Eye (tissue), 1 donor: Measurements from ENCODE around the gene USP37.

ENCODE experiments used
- DNase-seq: peaks from one replicate; pipeline ENCODE4 v3.0.0-alpha.2; 2015

USP37 gene

DNA sequence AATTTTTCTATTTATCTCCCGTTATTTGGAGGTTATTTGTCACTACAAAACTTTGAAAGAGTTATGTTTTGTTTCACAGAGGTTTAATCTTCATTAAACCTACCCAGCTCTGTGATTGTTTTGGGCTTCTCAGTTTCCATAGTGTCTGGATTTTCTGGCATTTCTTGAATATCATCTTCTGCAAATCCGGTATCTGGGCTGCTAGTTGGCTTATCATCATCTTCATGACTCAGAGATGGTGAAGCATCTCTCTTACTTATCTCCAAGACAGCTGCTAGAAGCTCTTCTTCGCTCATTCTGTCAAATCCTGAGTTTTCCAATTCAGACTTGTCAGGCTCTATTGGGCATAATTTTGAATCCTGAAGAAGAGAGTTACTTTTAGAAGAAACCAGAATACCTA is 93.6 kb downstream of the USP37 start:
- no peak for DNase-seq

DNA sequence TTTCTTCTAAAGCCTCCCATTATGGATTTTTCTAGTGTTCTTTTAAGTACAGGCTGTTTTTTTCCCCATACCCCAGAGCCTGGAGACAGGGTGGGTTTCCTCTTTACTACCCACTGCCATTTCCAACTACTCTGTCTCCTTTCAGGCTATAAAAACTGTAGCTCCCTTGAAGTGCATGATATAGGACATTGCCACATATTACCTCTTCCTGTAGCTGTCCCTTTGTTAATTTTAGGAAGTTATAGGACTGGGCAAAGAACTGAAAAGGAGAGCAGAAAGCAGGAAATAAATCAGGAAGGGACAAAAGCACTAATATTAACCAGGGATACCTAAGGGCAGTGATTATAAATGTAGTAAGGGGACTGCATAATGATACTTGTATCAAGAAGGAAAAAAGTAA is 95.2 kb downstream of the USP37 start:
- DNase-seq, result no peak

DNA sequence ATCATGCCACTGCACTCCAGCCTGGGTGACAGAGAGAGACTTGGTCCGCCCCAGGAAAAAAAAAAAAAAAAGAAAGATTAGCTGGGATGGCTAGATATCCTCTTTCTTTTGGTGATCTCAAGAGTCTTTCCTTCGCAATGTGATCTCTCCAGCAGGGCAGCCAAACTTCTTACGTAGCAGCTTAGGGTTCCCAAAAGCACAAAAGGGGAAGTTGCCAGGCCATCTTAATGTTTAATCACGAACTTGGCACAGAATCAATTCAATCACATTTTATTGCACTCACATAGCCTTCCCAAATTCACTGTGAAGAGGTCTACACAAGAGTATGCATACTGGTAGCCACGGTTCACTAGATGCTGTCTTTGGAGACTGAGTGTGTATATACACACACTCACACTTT is 96.2 kb downstream of the USP37 start:
- no peak for DNase-seq

DNA sequence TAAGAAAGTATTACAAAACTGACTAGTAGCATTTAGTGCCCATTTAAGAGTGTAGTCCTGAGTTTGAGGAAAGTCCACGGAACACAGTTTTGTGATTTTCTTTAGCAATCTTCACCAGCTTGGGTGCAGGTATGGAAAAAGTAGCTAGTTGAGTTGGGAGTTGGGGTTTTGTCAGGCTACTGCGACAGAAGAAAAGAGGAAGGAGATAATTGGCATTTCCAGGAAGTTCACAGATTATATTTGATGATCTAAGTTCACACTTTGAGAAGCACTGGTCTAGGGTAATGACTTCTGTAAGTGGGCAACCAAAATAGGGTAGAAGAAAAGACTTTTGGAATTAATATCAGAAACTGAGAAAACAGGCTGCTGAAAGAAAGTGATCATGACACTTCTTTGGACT is 97.1 kb downstream of the USP37 start:
- DNase-seq, result no peak

DNA sequence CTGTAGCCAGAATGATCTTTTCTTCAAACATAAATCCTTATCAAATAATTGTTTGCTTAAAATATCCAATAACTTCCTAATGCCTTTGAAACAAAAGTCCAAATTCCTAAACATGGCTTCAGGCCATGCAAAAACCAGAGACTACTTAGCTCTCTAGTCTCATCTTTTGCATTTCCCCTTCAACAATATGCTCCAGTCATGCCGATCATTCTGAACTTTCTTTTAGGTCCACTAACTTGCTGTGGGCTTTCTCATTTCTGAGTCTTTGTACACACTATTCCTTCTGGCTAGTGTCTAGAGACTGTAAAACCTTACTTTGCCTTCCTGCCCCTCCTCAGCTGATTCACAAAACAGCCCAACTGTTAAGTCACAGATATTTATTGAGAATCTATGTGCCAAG is 97.7 kb downstream of the USP37 start:
- DNase-seq, result no peak

DNA sequence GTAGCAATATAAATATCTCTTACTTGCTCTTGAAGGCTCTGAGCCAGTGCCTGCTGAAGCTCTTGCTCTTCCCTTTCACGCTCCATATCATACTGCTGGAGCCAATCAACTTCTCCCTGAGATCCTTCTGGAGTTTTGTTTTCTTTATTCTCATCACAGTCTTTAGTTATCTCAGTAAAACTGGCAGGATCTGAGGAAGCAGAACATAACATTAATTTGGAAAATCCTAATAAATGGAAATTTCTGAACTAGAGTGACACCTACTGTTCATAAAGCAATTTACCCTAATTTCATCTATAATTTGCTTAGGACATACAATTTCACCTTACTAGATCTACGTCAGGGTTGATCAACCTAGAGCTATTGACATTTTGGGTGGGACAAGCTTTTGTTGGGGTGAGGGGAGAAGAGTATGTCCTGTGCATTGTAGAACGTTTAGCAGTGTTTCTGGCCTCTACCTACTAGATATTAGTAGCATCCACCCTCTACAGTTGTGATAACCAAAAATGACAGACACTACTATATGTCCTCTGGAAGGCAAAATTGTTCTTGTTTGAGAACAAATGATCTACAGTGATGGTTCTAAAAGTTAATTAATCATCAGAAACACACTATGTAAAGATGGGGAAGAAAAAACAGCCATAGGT is 102.0 kb downstream of the USP37 start:
- DNase-seq, result peak; percentile 45

DNA sequence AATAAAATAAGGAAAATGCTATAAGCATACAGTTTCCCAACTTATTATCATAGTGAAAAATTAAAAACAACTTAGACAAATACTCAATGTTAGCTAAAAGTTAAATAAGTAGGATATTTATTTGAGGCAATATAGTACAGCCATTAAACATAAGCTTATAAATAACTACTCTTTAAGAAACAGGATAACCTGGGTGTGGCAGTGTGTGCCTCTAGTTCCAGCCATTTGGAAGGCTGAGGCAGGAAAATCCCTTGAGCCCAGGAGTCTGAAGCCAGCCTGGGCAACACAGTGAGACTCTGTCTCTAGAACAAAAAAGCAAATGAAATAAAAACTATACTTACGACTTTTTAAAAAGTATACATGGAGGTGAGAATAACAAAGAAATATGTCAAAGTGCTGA is 109.6 kb downstream of the USP37 start:
- DNase-seq, result no peak

DNA sequence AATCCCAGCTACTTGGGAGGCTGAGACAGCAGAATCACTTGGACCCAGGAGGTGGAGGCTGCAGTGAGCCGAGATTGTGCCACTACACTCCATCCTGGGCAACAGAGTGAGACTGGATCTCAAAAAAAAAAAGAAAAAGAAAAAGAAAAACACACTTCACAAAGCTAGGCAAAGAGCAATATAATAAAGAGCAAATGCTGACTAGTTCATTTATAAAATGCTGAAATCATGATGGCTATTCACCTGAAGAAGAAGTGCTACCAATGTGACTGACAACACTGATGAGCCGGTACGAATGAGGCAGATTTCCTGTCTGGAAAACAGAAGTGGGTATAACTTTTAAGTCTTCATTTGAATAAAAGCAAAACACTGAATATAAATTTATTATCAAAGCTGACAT is 111.3 kb downstream of the USP37 start:
- no peak for DNase-seq

DNA sequence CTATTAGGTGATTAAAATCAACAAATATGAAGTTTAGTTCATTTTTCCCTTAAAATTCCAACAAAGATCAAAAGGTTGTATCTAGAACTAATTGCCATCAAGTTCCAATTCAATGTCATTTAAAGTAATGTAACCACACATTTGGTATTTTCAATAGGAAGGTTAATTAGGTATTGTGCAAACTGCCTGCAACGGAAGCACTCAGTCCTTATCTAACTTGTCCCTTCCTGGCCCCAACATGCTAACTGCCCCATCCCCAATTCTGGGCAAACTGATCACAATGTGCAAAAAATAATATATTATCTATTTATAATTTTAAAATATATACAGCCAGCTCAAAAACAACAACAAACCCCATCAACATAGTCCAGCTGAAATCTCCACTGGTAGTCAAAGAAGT is 116.1 kb downstream of the USP37 start:
- DNase-seq, result no peak

DNA sequence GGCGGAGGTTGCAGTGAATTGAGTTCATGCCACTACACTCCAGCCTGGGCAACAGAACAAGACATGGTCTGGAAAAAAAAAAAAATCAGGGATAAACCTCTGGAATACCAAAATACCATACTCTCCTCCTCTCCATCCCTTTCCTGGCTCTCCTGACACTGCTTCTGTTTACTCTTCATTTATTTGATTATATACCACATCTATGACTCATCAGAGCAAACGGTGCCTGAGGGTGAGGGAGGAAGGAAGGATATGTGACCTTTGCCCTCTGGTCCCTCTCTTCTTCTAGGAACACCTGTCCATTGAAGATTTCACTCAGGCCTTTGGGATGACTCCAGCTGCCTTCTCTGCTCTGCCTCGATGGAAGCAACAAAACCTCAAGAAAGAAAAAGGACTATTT is 119.2 kb downstream of the USP37 start:
- no peak for DNase-seq

DNA sequence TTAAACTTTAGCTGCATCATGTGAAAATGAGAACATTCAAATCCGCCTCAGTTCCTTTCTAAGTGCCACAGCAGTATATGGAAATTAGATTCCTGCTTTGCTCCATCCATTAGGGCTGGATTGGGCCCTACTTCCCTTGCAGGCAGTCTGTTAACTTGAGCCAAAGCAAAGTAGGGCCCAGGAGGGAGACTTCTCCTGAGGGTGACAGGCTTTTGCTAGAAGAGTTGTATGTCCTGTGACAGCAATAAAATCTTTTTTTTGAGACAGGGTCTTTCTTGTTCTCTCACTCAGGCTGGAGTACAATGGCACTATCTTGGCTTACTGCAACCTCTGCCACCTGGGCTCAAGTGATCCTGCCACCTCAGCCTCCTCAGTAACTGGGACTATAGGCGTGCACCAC is 121.1 kb downstream of the USP37 start:
- no peak for DNase-seq

DNA sequence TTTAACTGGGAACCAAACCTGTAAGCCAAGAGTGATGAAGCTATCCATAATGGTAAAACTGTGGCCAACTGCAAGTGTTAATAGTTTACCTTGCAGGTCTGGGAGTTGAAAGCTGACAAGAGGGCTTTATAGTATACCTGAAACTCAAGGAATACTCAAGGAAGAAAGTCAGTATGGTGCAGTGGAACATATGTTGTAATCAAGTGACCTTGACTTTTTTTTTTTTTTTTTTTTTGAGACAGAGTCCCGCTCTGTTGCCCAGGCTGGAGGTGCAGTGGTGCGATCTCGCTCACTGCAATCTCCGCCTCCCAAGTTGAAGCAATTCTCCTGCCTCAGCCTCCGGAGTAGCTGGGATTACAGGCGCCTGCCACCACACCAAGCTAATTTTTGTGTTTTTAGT is 121.6 kb downstream of the USP37 start:
- no peak for DNase-seq

DNA sequence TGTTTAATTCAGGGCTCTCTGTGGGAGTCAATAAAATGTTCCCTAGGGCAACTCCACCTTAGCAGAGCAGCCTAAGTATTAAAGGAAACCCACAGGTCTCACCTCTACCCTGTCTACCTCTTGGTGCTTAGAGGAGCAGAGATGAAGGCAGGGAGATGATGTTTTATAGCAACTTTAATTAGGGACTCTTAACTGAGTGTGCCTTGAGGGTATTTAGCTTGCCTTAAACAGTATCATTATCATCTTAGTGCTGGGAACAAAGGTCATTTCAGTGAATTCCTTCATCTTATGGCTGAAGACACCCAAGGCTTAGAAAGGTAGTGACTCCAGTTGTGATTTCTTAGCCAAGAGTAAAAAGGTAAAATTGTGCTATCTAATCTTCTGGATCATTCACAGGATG is 122.5 kb downstream of the USP37 start:
- DNase-seq, result no peak

DNA sequence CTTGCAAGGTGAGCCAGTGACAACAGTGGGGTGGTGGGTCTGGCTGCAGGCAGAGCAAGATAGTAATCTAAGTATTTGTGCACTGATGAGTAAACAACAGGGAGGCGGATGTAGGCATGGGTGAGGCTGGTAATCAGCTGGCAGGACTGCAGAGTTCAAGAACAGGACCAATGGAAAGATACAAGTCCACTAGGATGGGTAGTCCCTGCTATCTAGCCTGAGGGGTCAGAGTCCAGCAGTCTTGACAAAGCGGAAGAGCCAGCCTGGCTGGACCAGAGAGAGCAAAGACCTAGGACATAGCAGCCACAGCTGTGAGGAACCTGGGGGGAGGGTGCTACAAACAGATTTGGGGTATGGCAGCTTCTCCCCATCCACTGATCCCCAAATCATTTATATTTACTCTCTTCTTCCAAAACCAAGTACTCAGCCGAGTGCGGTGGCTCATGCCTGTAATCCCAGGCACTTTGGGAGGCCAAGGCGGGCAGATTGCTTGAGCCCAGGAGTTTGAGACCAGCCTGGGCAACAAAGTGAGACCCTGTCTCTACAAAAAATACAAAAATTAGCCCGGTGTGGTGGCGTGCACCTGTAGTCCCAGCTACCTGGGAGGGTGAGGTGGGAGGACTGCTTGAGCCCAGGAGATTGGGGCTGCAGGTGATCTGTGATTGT is 123.3 kb downstream of the USP37 start:
- DNase-seq, result no peak

DNA sequence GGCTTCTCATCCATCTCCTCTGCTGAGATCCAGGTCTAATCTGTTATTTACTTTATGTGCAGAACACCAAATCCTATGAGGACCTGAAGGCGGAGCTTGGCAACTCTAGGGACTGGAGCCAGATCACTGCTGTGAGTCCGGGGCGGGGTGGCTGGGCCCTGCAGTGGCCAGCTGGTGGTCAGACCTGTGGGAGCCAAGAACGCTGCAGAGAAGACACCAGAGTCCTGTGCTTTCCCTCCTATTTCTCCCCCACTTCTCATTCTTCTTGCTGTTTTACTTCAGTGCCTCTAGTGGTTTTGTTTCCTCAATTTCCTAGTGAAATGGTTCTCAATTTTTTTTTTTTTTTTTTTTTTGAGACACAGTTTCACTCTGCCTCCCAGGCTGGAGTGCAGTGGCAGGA is 129.6 kb downstream of the USP37 start:
- DNase-seq, result no peak

DNA sequence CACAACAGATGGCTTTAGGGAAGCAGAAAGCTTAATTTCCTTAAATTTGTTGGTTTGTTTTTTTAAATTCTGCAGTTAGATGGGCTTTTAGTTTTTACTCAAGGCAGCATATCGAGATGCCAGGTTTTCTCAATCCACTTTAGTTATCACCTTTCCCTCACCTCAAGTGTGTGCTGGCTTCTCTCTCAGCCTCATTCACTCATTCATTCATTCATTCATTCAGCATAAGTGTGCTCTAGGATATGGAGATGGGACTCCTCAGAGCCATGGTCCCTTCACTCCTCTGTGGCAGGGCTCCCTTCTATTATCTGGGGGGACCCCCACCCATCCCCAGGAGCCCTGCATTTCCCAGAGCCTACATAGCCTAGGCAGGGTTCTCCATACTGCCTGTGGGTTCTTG is 130.2 kb downstream of the USP37 start:
- no peak for DNase-seq

DNA sequence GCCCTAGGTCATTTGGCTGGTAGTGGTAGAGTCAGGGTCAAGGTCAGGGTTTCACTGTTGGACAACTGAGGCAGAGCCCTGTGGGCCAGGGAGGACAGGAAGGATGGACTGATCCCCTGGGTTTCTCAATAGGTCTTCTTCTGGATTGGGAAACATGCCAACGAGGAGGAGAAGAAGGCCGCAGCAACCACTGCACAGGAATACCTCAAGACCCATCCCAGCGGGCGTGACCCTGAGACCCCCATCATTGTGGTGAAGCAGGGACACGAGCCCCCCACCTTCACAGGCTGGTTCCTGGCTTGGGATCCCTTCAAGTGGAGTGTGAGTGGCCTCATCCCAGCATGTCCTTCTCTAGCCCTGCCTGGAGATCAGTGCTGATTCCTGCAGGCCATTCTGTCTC is 131.2 kb downstream of the USP37 start:
- no peak for DNase-seq

DNA sequence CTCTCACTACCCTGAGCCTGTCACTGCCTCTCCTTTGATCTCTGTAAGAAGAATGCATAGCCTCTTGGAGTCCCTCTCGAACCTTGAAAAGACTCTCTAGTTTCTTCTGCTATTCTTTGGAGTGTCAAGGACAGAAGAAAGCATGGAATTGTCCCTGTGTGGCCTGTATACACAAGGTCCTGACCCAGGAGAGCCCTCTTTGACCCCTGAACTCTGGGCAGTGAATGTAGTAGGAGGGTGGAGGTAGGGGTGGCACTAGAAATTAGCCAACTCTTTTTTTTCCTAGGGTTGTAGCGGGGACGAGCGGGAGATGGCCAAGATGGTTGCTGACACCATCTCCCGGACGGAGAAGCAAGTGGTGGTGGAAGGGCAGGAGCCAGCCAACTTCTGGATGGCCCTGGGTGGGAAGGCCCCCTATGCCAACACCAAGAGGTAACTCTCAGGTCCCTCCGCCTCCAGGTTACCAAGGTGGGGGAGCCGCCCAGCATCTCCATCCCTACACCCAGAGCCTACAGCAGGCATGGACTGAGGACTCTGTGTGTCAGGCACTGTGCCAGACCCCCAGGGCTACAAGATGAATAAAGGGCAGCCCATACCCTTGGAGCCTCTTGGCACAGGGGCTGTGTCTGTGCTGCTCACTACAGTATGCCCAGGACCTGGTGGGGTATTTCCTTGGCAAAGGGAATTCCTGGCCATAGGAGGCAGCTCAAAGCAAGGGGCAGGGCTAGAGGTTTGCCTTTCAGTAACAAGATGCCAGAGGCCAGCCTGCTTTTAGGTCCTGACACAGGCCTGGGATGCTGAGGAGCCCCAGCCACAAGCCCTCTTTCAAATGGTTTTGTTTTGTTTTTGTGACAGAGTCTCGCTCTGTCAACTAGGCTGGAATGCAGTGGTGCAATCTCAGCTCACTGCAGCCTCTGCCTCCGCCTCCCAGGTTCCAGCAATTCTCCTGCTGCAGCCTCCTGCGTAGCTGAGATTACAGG is 132.9 kb downstream of the USP37 start:
- DNase-seq, result no peak

DNA sequence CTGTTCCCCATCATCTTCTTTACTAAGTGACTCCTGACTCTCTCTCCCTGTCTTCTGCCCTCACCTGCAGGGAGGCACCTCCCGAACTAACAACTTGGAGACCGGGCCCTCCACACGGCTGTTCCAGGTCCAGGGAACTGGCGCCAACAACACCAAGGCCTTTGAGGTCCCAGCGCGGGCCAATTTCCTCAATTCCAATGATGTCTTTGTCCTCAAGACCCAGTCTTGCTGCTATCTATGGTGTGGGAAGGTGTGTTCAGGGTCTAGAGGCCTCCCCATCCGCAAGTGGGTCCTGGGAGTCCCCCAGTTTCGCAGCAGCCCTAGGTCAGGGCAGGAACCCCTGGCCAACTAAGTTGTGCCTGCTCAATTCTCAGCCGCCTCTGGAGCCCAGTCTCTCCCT is 133.7 kb downstream of the USP37 start:
- DNase-seq, result no peak

DNA sequence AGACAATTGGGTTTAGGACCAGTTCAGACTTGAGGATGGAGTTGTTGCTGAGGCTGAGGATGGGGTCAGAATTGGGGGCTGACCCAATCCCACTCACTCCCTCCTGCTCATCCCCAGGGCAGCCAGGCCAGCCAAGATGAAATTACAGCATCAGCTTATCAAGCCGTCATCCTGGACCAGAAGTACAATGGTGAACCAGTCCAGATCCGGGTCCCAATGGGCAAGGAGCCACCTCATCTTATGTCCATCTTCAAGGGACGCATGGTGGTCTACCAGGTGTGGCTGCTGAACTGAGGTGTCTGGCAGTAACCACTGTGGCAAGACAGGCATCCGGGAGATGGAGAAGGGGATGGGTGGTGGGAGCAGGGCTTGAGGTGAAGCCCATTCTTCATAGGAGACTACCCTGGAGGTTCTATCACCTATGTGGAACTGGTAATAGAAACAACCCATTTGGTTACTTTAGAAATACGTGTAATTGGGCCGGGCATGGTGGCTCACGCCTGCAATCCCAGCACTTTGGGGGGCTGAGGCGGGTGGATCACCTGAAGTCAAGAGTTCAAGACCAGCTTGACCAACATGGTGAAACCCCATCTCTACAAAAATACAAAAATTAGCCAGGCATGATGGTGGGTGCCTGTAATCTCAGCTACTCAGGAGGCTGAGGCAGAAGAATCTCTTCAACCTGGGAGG is 135.3 kb downstream of the USP37 start:
- DNase-seq, result no peak

DNA sequence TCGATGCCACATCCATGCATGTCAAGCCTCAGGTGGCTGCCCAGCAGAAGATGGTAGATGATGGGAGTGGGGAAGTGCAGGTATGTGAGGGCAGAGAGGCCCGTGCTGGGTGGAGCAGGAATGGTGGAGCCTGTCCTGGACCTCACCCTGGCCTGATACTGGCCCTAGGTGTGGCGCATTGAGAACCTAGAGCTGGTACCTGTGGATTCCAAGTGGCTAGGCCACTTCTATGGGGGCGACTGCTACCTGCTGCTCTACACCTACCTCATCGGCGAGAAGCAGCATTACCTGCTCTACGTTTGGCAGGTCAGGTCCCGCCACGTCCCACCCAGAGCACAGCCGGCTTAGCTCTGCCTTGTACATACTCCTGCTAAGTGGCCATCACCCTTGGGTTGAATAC is 136.3 kb downstream of the USP37 start:
- no peak for DNase-seq

DNA sequence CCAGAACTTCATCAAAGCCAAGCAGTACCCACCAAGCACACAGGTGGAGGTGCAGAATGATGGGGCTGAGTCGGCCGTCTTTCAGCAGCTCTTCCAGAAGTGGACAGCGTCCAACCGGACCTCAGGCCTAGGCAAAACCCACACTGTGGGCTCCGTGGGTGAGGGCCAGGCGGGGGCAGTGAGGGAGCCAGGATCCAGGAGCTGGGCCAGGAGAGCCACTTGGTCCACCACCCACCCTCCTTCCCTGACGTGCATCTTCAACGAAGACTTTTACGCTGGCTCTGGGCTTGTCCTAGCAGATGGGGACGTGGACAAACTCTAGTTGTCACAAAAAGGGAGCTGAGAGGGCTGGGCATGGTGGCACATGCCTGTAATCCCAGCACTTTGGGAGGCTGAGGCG is 137.4 kb downstream of the USP37 start:
- no peak for DNase-seq
